GM18499 (cell line): ENCODE measurements around the gene PMS2.
"Not testable (repeated sequence)": the region's sequence is repeated elsewhere in the genome, so short reads cannot be mapped to it uniquely, and the experiment has no call there.

Experiments
- ATAC-seq: cut with Tn5 transposase; IDR thresholded peaks from one replicate; pipeline ENCODE4 v1.9.1; 2021; ENCODE audit warnings: moderate number of reproducible peaks; ENCODE audit not compliant: insufficient read depth, unreplicated experiment

PMS2 gene

DNA sequence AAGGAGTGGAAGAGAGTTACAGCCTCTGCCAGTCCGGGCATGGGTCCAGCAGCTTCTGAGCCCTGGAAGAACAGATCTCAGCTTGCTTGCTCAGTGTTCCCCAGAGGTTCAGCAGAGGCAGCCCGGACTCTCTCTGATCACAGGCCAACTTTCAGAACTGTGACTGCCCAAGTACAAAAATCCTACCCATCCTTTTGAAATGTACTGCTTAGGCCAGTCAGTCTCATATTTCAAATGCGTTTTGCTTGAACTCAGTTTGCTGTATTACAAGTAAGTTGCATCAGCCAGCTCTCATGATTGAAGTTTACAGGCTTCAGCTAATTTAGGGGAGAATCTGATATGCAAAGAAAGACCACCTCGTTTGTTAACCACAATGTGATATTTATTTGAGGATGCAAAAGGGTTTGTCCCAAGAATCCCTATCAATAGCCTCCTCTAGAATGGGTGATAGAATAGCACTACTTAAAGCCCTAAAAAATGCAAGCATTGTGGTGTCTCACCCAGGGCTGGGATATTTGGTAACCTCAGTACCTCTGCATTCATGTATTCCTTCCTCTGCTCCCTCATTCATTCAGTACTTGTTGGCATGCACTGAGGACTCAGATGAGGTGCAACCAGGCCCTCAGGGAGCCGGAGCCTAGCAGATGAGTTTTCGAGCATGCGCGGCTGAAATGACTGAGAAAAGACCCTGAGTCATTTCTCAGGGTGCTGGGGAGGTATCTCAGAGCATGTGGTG lies 7.2 kb upstream of the PMS2 start:
- ATAC-seq, result no peak

DNA sequence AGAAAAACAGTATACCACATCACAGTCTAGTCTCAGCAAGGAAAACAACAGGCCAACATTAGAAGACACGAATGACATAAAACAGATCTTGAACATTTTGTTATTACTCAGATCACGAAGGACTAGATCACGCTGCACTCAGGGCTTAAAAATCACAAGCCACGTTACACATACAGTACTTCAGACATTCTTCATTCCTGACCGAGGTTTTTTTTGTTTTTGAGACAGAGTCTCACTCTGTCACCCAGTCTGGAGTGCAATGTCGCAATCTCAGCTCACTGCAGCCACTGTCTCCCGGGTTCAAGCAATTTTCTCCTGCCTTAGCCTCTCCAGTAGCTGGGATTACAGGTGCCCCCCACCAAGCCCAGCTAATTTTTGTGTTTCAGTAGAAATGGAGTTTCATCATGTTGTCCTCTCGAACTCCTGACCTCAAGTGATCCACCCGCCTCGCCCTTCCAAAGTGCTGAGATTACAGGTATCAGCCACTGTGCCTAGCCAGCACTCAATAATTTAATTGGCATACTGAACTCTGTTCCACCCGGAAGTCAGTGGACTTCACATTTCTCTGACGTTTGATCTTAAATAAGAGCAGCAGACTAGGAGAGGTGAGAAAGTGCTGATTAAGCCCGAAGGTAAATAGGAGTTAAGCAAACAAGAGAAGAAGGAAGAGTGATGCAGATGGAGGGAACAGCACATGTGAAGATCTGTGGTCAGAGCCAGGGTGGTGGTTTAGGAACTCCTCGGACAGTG lies 3.7 kb upstream of the PMS2 start:
- no peak for ATAC-seq

DNA sequence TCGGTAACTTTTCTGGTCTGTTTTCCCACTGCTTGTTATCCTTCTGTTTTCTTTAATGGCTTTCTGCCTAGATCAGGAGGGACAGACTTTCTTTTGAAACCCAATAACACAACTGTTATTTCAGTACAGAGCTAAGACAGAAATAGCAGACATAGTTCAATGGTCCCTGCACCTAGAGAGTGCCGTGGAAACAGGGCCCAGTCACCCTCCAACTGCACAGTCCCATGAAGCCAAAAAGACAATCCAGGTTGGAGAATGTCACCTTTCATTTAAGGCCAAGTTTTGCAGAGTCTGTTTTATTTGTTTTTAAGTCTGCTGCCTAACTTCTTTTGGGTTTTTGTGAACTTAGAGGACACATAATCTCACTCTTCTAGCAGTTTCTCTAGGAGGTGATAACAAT lies 2.7 kb upstream of the PMS2 start:
- no peak for ATAC-seq

DNA sequence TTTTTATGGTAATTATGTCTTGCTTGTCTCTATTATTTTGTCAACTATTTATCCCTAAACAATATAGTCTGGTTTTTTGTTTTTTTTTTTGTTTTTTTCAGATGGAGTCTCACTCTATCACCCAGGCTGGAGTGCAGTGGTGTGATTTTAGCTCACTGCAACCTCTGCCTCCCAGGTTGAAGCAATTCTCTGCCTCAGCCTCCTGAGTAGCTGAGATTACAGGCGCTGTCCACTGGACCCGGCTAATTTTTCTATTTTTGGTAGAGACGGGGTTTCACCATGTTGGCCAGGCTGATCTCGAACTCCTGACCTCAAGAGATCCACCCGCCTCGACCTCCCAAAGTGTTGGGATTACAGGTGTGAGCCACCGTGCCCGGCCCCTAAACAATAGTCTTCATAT lies 1.5 kb upstream of the PMS2 start:
- not testable (repeated sequence) for ATAC-seq

DNA sequence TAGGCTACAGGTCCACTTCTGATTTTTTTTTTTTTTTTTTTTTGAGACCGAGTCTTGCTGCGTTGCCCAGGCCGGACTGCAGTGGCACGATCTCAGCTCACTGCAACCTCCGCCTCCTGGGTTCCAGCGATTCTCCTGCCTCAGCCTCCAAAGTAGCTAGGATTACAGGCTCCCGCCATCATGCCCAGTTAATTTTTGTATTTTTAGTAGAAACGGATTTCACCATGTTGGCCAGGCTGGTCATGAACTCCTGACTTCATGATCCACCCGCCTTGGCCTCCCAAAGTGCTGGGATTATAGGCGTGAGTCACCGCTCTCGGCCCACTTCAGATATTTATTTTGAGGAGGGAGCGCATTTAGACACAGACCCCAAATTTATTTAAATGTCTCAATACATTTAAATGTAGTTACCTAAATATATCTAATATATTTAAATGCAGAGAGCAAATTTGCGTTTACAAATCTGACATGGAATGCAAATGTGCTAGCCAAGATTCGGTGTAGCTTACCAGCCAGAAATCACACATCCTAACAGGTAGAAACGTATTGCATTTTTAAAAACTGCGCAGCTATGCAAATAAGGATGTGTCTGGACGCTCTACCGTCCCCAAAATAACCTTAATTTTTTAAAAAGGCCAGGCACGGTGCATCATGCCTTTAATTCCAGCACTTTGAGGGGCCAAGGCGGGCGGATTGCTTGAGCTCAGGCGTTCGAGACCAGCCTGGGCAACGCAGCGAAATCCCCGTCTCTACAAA lies 836 bp downstream of the PMS2 start:
- not testable (repeated sequence) for ATAC-seq

DNA sequence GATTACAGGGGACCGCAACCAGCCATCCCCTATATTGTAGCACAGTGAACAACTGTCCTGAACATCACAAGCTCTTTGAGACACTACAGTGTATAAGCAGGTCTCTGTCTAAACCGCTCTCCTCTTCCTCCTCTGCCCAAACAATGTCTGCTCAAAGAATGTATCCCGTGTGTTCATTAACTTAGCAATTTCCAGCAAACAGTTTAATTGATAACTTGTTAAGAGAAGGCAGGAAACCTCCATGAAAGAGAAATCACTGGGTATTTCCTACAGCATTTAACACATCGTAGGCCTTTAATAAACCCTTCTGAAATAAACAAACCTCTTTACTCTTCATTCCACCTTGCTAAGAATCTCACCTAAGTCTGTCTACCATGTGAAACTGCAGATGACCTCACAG lies 1.5 kb downstream of the PMS2 start:
- ATAC-seq, result no peak

DNA sequence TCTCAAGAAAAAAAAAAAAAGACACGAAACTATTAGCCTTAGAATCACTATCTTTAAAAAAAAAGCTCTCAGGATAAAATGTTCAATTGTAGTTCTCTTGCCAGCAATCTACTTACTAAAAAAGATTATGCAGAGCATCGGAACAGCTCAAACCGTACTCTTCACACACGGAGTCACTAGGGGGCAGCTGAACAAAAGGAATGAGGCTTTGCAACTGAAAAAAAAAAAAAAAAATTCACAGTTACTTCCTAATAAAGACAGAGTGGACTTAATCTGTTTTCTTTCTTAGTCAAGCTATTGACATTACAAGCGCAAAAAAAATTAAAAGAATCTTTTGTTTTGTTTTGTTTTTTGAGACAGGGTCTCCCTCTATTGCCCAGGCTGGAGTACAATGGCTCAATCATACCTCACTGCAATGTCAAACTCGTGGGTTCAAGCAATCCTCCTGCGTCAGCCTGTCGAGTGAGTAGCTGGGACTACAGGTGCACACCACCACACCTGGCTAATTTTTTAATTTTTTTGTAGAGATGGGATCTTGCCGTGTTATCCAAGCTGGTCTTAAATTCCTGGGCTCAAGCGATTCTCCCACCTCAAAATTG lies 11.5 kb downstream of the PMS2 start:
- no peak for ATAC-seq

DNA sequence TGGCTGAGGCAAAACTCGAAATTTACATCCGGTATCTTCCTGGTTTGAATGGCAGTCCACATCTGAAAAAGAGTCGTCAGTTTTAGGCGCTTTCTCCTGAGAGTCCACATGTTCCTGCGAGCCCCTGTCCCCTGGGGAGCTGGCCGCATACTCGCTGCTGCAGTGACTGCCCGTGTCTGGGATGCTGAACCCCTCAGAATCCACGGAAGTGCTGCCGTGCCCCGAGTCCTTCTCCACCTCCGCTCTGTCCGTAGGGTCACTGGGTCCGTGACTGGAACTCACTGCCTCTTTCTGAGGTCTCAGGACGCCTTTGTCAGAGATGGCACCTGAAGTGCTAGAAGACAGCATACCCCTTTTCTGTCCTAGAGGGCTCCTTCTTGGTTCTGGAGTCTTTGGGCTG lies 21.8 kb downstream of the PMS2 start:
- not testable (repeated sequence) for ATAC-seq

DNA sequence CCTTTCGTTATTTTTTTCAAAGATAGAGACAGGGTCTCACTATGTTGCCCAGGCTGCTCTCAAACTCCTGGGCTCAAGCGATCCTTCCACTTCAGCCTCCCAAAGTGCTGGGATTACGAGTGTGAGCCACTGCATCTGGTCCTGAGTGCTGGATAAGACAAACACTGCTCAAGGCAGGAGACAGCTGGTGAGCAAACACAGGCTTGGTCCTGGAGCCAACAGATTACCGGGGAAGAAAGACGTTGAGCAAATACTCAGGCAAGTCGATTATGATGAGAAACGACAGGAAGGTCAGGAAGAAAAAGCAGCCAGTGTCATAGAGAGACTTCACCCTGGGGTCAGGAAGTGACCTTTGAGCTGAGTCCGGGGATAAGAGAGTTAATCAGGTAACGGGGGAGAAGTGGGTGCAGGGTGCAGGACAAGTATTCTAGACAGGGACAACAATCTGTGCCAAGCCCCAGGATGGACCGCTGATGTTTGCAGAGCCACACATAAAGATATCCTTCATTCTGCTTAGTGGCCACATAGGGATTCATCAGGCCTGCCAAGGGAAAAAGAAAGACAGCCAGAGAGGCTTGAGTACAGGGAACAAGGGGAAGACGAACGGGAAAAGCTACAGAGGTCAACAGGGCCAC lies 29.1 kb downstream of the PMS2 start:
- not testable (repeated sequence) for ATAC-seq

DNA sequence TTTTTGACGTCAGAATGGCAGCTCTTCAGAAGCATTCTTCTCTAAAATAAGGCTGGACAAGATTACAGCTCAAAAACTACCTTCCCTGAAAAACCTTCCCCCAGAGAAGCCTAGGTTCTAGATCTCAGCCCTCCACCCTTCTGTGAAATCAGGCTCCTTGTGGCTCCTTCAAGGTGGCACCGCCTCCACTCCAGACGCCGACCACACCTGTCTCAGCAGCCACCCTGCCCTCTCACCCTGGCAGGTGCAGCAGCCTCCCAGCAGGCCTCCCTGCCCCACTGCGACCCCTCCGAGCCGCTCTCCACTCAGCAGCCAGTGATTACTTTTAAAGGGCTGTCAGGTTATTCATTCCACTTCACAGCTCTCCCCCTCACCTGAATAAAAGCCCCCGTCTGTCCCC lies 35.3 kb downstream of the PMS2 start:
- not testable (repeated sequence) for ATAC-seq

DNA sequence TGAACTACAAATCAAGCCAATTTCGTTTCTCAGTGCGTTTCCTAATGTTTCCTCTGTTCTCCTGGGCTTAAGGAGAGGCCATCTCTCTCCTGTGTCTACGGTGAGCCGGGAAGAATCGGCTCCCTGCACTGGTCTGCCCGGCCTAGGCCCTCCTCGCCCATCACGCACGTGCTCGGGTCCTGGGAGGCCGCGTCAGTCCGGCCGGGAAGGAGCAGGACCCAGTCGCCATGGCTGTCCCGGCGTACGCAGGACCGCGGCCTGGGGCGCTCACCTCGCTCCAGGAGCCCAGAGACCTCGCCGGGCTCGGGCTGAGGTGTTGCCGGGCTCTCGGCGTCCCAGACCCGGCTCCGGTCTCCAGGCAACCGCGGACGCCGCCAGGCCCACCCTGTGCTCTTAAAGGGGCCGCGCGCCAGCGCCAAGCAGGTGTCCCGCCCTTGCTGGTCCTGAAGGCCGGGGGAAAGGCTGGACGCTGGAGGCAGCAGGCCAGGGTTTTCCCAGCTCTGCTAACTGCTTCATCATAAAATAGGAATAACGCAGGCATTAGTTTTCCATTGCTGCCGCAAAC lies 38.4 kb downstream of the PMS2 start, which contains the start of gene RSPH10B:
Gene RSPH10B, minus strand, starts transcription at position 343 of the 565 bp plus-strand sequence. CDS start 3,573 bp downstream, outside the sequence.
- ATAC-seq, result not testable (repeated sequence)

DNA sequence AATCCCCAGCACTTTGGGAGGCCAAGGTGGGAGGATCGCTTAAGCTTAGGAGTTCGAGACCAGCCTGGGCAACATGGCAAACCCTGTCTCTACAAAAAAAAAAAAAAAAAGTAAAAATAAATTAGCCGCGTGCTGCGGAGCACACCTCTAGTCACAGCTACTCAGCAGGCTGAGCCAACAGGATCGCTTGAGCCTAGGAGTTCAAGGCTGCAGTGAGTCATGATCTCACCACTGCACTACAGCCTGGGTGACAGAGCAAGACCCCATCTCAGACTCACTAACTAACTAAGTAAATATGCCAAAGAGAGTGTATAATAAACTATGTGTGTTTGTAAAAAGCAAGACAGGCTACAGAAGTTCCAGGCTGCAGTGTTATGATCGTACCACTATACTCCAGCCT lies 45.0 kb downstream of the PMS2 start:
- not testable (repeated sequence) for ATAC-seq

DNA sequence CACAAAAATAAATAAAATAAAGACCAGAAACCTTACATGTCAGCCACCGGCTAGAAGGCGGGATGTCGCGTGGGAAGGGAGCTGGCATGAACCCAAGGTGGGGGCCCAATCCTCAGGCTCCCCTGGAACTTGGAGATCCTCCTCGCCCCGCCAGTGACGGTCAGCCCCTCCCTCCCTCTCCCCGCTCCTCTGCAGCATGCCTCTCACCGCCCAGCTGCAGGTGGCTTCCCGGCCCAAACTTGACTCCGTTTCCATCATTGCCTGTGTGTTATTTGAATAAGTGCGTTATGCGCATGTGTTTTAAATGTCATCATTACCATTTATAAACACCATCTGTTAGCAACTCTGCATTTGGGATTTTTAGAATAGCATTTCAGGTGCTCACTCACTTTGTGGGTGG lies 45.6 kb downstream of the PMS2 start:
- not testable (repeated sequence) for ATAC-seq

DNA sequence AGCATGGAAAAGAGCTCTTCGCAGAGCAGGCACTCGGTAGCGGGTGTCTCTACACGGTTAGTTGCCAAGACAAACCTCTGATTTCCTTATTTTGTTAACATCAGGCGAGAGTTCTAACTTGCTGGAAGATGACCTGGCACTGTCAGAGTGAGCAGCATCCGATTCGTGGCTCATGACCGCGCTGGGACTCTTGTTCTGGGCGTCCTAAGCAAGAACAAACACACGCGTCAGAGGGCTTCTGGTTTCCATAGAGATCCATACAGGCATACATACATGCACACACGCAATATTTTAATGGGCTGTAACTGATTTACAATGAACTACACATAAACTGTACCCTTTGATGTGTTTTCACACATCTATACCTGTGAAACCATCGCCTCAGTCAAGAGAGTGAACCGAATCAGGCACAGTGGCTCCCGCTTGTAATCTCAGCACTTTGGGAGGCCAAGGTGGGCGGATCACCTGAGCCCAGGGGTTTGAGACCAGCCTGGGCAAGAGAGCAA lies 73.9 kb downstream of the PMS2 start:
- ATAC-seq, result not testable (repeated sequence)

DNA sequence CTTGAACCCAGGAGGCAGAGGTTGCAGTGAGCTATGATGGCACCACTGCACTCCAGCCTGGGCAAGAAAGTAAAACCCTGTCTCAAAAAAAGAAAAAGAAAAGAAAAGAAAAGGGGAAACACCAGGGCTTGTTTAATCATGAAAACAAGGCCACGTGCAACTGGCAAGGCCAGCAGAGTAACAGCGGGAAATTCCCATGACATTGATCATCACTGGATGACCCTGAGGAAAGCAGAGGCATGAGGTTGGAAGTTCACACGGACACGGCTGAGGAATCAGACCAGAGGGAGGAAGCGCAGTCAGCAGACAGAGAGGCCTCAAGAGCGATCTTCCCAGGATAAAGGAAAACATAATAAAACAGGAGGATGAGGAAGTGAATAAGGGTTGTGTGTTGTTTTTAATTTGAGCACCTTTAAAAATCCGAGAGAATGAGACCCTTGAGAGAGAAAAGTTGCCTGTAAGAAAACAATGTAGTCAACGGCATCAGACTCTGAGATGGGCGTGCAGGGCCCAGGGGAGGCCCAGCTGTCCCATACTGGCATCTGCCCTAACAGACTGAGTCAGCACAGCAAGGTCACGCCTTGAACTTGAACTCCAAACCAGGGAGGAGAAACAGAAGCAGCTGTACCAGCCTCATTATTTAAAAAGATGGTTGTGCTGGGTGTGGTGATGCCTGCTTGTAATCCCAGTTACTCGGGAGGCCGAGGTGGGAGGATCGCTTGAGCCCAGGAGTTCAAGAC lies 76.8 kb downstream of the PMS2 start:
- not testable (repeated sequence) for ATAC-seq

DNA sequence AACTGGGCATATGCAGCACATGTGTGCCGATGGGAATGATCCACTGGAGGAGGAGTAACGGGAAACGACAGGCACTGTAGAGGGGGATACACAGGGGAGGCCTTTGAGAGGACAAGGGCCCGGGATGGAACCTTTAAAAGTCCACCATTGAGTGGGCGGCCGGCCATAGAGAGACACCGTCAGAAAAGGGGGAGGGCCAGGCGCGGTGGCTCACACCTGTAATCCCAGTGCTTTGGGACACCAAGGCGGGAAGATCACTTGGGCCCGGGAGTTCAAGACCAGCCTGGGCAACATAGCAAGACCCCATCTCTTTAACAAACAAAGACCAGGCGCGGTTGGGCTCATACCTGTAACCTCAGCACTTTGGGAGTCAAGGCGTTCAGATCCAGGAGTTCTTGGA lies 77.6 kb downstream of the PMS2 start:
- ATAC-seq, result not testable (repeated sequence)

DNA sequence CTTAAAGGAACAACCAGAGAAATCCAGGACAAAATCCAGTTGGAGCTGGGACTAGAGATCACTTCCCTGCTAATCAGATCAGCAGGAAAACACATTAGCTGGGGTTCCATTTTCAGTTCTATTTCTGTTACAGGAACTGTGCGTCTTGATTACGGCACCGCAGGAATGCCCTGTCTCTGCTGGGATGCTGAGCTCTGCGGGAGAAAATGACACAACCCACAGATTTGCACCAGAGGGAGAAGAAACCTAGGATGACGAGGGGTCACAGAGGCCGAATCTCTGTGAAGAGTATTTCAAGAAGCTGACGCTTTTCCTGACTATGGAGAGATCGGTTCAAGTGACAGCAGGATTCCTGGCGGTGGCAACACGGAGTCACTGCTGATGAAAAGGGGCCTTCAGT lies 78.6 kb downstream of the PMS2 start:
- ATAC-seq, result not testable (repeated sequence)

DNA sequence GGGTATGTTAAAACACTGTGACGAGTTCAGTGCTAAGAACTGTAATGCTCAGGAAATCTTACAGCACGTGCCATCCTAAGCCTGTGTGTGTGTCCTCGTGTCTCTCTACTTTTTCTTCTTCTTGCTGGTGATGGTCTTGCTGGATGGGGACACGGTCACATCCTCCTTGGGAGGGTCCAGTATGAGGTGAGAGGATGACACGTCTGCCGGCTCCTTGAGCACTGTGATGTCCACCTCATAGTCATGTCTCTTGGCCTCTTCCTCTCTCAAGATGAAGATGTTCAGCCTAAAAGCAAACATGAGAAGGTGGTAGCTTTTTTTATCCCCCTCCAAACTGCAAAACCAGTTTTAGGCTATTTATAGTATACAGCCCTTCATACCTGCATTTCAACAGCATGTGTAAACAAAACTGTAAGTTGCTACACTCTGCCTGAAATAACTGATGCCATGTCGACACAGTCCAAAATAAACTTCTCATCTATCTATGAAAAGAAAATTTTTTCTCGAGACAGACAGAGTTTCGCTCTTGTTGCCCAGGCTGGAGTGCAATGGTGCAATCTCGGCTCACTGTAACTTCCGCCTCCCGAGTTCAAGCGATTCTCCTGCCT lies 82.5 kb downstream of the PMS2 start:
- ATAC-seq, result not testable (repeated sequence)
